Heart left ventricle (tissue), 13 donors: ENCODE data around the gene TRPM1.

Experiments used
- CTCF ChIP-seq, 12 donors: fragments of 200-600 bp; sonication (generic) in 4 of 12; IDR thresholded peaks; one replicate each; pipeline versions ENCODE4 v1.5.0 to v1.8.0; 2018 to 2022; ENCODE audit warnings: antibody characterized with exemption in 12 of 12, mild to moderate bottlenecking in 5 of 12
- POLR2A ChIP-seq, 2 donors: fragments of 450-650 bp; IDR thresholded peaks; one replicate each; pipeline ENCODE4 v1.6.1; 2017; ENCODE audit warnings: antibody characterized with exemption in 2 of 2, mild to moderate bottlenecking in 2 of 2, moderate library complexity in 2 of 2
- donor health status: ischemic (EF 13 %, LVEDD 7.1; RV severe dilation, severe dysfunction).
- donor health status: DM: no; HTN: yes; CAD: no.
- donor health status: DM: no; HTN: no; CAD: no.
- donor health status: ischemic (EF 25% LVEDD 6.9; RV normal size, moderate dysfunction).
- donor health status: ischemic (EF 25% LVEDD 5.7; RV mildly dilated, moderate dysfunction).
- donor health status: ischemic (EF 35%, LVEDD 5.7; RV mildly dilated, moderate dysfunction).
- donor health status: nonischemic (EF 11% LVEDD 7.7; RV severe dilation, severe dysfunction).
- donor health status: DM: yes; HTN: yes; CAD: no.
- donor health status: PGD.
- donor health status: ischemic (EF 29% LVEDD 5.4; RV normal size, mild dysfunction).
- donor health status: nonischemic (EF 23%, LVEDD 6.1; RV moderate dilation, normal function).

- TF ChIP-seq CTCF (IDR thresholded peaks at IDR 0.05), result no peak
- no peak for TF ChIP-seq POLR2A (IDR thresholded peaks at IDR 0.05)
Measured at GRCh38 chr15:31035610-31036009, 65.9 kb downstream of the TRPM1 start.
